HepG2 (cell line): ENCODE data around the gene SRRM3. TPM values are rescaled to one million over a fixed set of nuclear protein-coding genes. Genes with fewer than 3 reads are reported as not detected.
A peak's percentile ranks its signal among the peaks of the same experiment; 100 is the strongest.

Source experiments
- ATAC-seq: fragments of 200-7000 bp; cut with Tn5 transposase; 3 replicates; pipeline ENCODE4 v1.9.1; 2020; ENCODE audit warnings: mild to moderate bottlenecking, moderate library complexity
- BruUV-seq: library from RNA; stranded (reverse); fragments of 400-500 nt; replicated peaks from 2 replicates; lab custom pipeline; 2021; lab: Mats Ljungman, UMichigan
- CTCF ChIA-PET: fragments of 300-600 bp; formaldehyde crosslinking; extraction: SDS; loops from one replicate; lab custom pipeline; 2021; ENCODE audit warnings: low total read pairs, inconsistent platforms, low intra/inter-chr PET ratio; lab: Yijun Ruan, JAX
- POLR2A ChIA-PET: fragments of 350-600 bp; sonication (Branson Sonifier 250); formaldehyde crosslinking; loops from one replicate; lab custom pipeline; 2020; ENCODE audit warnings: antibody characterized with exemption, inconsistent platforms; lab: Yijun Ruan, JAX
- DNase-seq: peaks from one replicate; pipeline ENCODE4 v3.0.0-alpha.2; 2015; ENCODE audit warnings: low spot score
- FAIRE-seq: peaks from 3 replicates; lab custom pipeline; 2011; peaks lifted over from hg19 to GRCh38; lab: Jason Lieb, UNC
- H2AFZ ChIP-seq: one replicate; pipeline ENCODE4 v1.6.1; 2011; ENCODE audit warnings: low read length, inconsistent platforms
- H3K27ac ChIP-seq: fragments of 300-600 bp; 3 replicates; pipeline ENCODE4 v1.8.0; 2011; ENCODE audit warnings: mixed run types, mild to moderate bottlenecking, mixed read lengths, low read length, inconsistent platforms; ENCODE audit not compliant: insufficient read depth; ENCODE audit errors: extremely low read length
- H3K27me3 ChIP-seq, 2 experiments: fragments of 200-600 bp in 1 of 2; 2 replicates in 1 of 2; 3 replicates in 1 of 2; pipeline versions ENCODE4 v1.6.0 to v1.8.0; 2011; ENCODE audit warnings: low read length in 2 of 2, mild to moderate bottlenecking in 2 of 2, moderate library complexity in 2 of 2, inconsistent platforms in 1 of 2; ENCODE audit not compliant: insufficient read depth in 2 of 2, control insufficient read depth in 1 of 2
- H3K36me3 ChIP-seq, 2 experiments: fragments of 200-600 bp in 1 of 2; replicated peaks in 1 of 2; 2 replicates in 1 of 2; 3 replicates in 1 of 2; pipeline versions ENCODE4 v1.5.1 to v1.8.0; 2011; ENCODE audit warnings: low read length in 2 of 2, inconsistent platforms in 1 of 2; ENCODE audit not compliant: insufficient read depth in 2 of 2, control insufficient read depth in 1 of 2
- H3K4me1 ChIP-seq: 2 replicates; pipeline ENCODE4 v1.5.1; 2012; ENCODE audit warnings: low read length, inconsistent platforms; ENCODE audit not compliant: insufficient read depth
- H3K4me2 ChIP-seq: 2 replicates; pipeline ENCODE4 v1.6.0; 2011; ENCODE audit warnings: low read depth, low read length, inconsistent platforms
- H3K4me3 ChIP-seq, 3 experiments: fragments of 200-600 bp in 1 of 3; sonication (generic), shearing (Covaris generic) in 1 of 3; replicated peaks in 1 of 3; 2 replicates each; pipeline ENCODE4 v1.5.1; 2011 to 2016; ENCODE audit warnings: low read length in 3 of 3, inconsistent platforms in 2 of 3, low read depth in 2 of 3, mild to moderate bottlenecking in 2 of 3, control low read depth in 1 of 3, mixed read lengths in 1 of 3; ENCODE audit not compliant: insufficient read depth in 1 of 3
- H3K79me2 ChIP-seq: one replicate; pipeline ENCODE4 v1.6.1; 2011; ENCODE audit warnings: low read length, inconsistent platforms; ENCODE audit not compliant: insufficient read depth
- H3K9ac ChIP-seq: 2 replicates; pipeline ENCODE4 v1.6.0; 2011; ENCODE audit warnings: mild to moderate bottlenecking, low read depth, low read length, inconsistent platforms; ENCODE audit not compliant: insufficient read depth
- H3K9me3 ChIP-seq: 2 replicates; pipeline ENCODE4 v1.5.1; 2012; ENCODE audit warnings: mild to moderate bottlenecking, low read length
- H4K20me1 ChIP-seq: 2 replicates; pipeline ENCODE4 v1.6.0; 2011; ENCODE audit warnings: inconsistent platforms, mild to moderate bottlenecking, low read length, moderate library complexity; ENCODE audit not compliant: insufficient read depth
- ATF1 ChIP-seq: IDR thresholded peaks from 2 replicates; pipeline ENCODE4 v1.6.1; 2016; ENCODE audit warnings: mild to moderate bottlenecking, control low read depth
- CHCHD3 ChIP-seq: sonication (generic); formaldehyde crosslinking; IDR thresholded peaks from 2 replicates; pipeline ENCODE4 v1.8.0; 2022; ENCODE audit warnings: mild to moderate bottlenecking, missing genetic modification reagents, moderate library complexity
- HDAC2 ChIP-seq: sonication (generic); formaldehyde crosslinking; IDR thresholded peaks from 2 replicates; pipeline ENCODE4 v1.4.0; 2020; ENCODE audit warnings: missing genetic modification reagents
- HDAC6 ChIP-seq: fragments of 200-600 bp; sonication (generic); IDR thresholded peaks from 2 replicates; pipeline ENCODE4 v1.7.0; 2017; ENCODE audit warnings: mild to moderate bottlenecking, antibody characterized with exemption, low read length, low read depth
- KLF11 ChIP-seq: IDR thresholded peaks from 2 replicates; pipeline ENCODE4 v1.6.1; 2016; ENCODE audit warnings: missing compliant biosample characterization
- MED13 ChIP-seq: sonication (generic); formaldehyde crosslinking; IDR thresholded peaks from 2 replicates; pipeline ENCODE4 v1.5.0; 2020; ENCODE audit warnings: missing genetic modification reagents
- MXD4 ChIP-seq: IDR thresholded peaks from 2 replicates; pipeline ENCODE4 v1.6.1; 2016; ENCODE audit warnings: mild to moderate bottlenecking, missing biosample characterization, missing genetic modification reagents
- NCOA5 ChIP-seq: sonication (generic); formaldehyde crosslinking; IDR thresholded peaks from 2 replicates; pipeline ENCODE4 v1.4.0; 2020; ENCODE audit warnings: missing genetic modification reagents
- POLR2G ChIP-seq: fragments of 200-400 bp; formaldehyde crosslinking; IDR thresholded peaks from 2 replicates; pipeline ENCODE4 v1.6.1; 2018; ENCODE audit warnings: mild to moderate bottlenecking, low read depth, low read length, moderate library complexity
- RAD21 ChIP-seq: fragments of 450-650 bp; formaldehyde crosslinking; IDR thresholded peaks from 2 replicates; pipeline ENCODE4 v1.5.0; 2020; ENCODE audit warnings: mild to moderate bottlenecking
- SKI ChIP-seq: fragments of 450-650 bp; IDR thresholded peaks from one replicate; pipeline ENCODE4 v1.6.1; 2018; ENCODE audit warnings: mild to moderate bottlenecking; ENCODE audit not compliant: partially characterized antibody
- SNAPC2 ChIP-seq: sonication (generic); formaldehyde crosslinking; IDR thresholded peaks from 2 replicates; pipeline ENCODE4 v1.8.1; 2022; ENCODE audit warnings: mild to moderate bottlenecking, missing genetic modification reagents
- SNRNP70 ChIP-seq: fragments of 200-400 bp; formaldehyde crosslinking; IDR thresholded peaks from 2 replicates; pipeline ENCODE4 v1.6.1; 2017; ENCODE audit warnings: mild to moderate bottlenecking, low read depth, low read length, moderate library complexity
- U2AF1 ChIP-seq: fragments of 200-400 bp; formaldehyde crosslinking; optimal IDR thresholded peaks from 2 replicates; pipeline ENCODE3; 2017; ENCODE audit warnings: mild to moderate bottlenecking, low read depth, low read length
- XRCC5 ChIP-seq: fragments of 200-400 bp; formaldehyde crosslinking; optimal IDR thresholded peaks from 2 replicates; pipeline ENCODE3; 2017; ENCODE audit warnings: mild to moderate bottlenecking, low read length
- ZNF235 ChIP-seq: sonication (generic); formaldehyde crosslinking; IDR thresholded peaks from 2 replicates; pipeline ENCODE4 v1.8.1; 2023; ENCODE audit warnings: mild to moderate bottlenecking, missing genetic modification reagents, borderline replicate concordance
- ZNF256 ChIP-seq: sonication (generic); formaldehyde crosslinking; conservative IDR thresholded peaks from 2 replicates; pipeline ENCODE4 v1.4.0; 2020; ENCODE audit warnings: missing genetic modification reagents
- ZNF768 ChIP-seq: sonication (generic); formaldehyde crosslinking; IDR thresholded peaks from 2 replicates; pipeline ENCODE4 v1.4.0; 2020; ENCODE audit warnings: missing genetic modification reagents
- ZNF773 ChIP-seq: sonication (generic); formaldehyde crosslinking; IDR thresholded peaks from 2 replicates; pipeline ENCODE4 v1.4.0; 2020; ENCODE audit warnings: missing genetic modification reagents, borderline replicate concordance
- ZNF781 ChIP-seq: sonication (generic); formaldehyde crosslinking; IDR thresholded peaks from 2 replicates; pipeline ENCODE4 v1.5.1; 2020; ENCODE audit warnings: borderline replicate concordance, mild to moderate bottlenecking, missing genetic modification reagents; ENCODE audit errors: not compliant biosample characterization
- ZNF879 ChIP-seq: sonication (generic); formaldehyde crosslinking; IDR thresholded peaks from 2 replicates; pipeline ENCODE4 v1.8.1; 2023; ENCODE audit warnings: missing genetic modification reagents
- WGBS: methylation state at CpG from one replicate; pipeline ENCODE4 v1.1.6; 2017; ENCODE audit warnings: low lambda C conversion rate; 5-methylcytosine and 5-hydroxymethylcytosine counted together
- in situ Hi-C: cut with HindIII; loops from 2 replicates; pipeline ENCODE4 v1.10.0; 2017; ENCODE audit warnings: low pct_unique_long_range_greater_than_20kb; ENCODE audit not compliant: extremely low pct_ligation_motif_present
- intact Hi-C: fragments of 100-400 bp; cut with micrococcal nuclease; formaldehyde crosslinking; loops from one replicate; pipeline ENCODE4 v1.10.0; 2022; ENCODE audit not compliant: unreplicated experiment
- polyA plus RNA-seq, 8 experiments: library from polyadenylated mRNA; depleted of rRNA in 3 of 8; stranded (reverse) in 7 of 8; unstranded in 1 of 8; fragments of >200 nt; fragmentation: Illumina TruSeq in 4 of 8; extraction: Trizol in 4 of 8; gene quantifications; 2 replicates each; pipeline versions ENCODE4 v1.2.1 to v1.2.3, GENCODE V29; 2011 to 2016; ENCODE audit warnings: low read depth in 4 of 8, missing spikeins in 1 of 8, mixed read lengths in 1 of 8; ENCODE audit not compliant: insufficient read depth in 1 of 8
- total RNA-seq, 5 experiments: library from RNA; depleted of rRNA; stranded (reverse); fragments of >200 nt; fragmentation: Illumina TruSeq; extraction: Trizol; gene quantifications; 2 replicates each; pipeline ENCODE4 v1.2.3, GENCODE V29; 2016; ENCODE audit warnings: low read depth in 1 of 5
- TF ChIP-seq, protein P1 (sequence below): sonication (generic); formaldehyde crosslinking; IDR thresholded peaks from 2 replicates; pipeline ENCODE4 v1.4.0; 2020; ENCODE audit warnings: missing genetic modification reagents, borderline replicate concordance

The SRRM3 gene
- total and polyA plus RNA-seq, 2 of the 13 experiments (the other 11 are each of a cell fraction or from before 2014, with no cell fraction given): 0.13 to 0.54 TPM

DNA sequence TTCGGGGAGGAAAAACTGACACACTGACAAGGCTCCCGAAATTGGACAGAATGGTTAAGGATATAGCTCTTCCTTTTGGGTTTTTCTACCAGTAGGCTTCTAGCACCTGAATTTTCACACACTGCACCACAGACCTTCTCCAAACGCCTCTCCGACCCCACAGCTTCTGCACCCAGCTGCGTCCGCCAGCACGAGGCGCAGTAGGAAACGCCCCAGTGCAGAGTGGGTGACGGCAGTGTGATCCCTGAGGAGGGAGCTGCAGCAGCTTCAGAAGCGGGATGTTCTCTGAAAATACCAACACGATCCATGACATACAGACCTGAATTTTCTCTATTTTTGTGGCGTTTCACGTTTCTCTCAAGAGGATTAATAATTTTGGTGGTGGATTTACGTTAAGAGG, 126.7 kb downstream of the SRRM3 start:
- Histone ChIP-seq H3K4me2 (no peak overlapping the region), H3K27me3 (no peaks in the 10 kb centered on the region), H4K20me1 (peaks cover 36% of the 10 kb centered on the region), H3K9ac (no peak overlapping the region), H3K27ac (no peak overlapping the region), H3K4me1 (peaks cover 13% of the 10 kb centered on the region), H2AFZ (no peak overlapping the region), H3K4me3 (no peak overlapping the region), H3K9me3 (no peaks in the 10 kb centered on the region), H3K36me3 (peaks cover 21 to 58% of the 10 kb centered on the region in 2 experiments), H3K79me2 (peaks cover 45% of the 10 kb centered on the region)
- intact Hi-C loops (no loop called here), in situ Hi-C loops (no loop called here)
- ATAC-seq (no peak), DNase-seq (no peak), FAIRE-seq (no peak)
- CTCF ChIA-PET: no interaction called here
- 99% methylated on average over 15 of the region's 15 CpGs for WGBS
- TF ChIP-seq, protein P1, sequence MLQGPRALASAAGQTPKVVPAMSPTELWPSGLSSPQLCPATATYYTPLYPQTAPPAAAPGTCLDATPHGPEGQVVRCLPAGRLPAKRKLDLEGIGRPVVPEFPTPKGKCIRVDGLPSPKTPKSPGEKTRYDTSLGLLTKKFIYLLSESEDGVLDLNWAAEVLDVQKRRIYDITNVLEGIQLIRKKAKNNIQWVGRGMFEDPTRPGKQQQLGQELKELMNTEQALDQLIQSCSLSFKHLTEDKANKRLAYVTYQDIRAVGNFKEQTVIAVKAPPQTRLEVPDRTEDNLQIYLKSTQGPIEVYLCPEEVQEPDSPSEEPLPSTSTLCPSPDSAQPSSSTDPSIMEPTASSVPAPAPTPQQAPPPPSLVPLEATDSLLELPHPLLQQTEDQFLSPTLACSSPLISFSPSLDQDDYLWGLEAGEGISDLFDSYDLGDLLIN: no peak
- TF ChIP-seq ZNF256 (no peak), MXD4 (CRISPR knock-in tag) (no peak), ZNF768 (CRISPR knock-in tag) (no peak), U2AF1 (no peak), POLR2G (0 out of 2 replicates have a peak, but pooled peaks have one; percentile 12), SKI (no peak), HDAC6 (no peak)
- POLR2A ChIA-PET: no interaction called here
- BruUV-seq: no TSS peak

DNA sequence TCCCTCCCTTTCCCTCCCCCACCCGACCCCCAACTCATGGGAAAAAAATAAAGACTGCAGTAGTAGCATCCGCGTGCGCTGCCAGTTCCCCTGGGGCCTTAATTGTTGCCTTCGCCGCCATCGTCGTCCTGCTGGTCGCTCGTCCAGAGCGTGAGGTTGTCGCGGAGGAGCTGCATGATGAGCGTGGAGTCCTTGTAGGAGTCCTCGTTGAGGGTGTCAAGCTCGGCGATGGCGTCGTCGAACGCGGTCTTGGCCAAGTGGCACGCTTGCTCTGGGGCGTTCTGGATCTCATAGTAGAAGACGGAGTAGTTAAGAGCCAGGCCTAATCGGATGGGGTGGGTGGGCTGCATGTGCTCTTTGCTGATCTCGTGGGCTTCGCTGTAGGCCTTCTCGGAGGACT, 127.8 kb downstream of the SRRM3 start:
- intact Hi-C loops: no loop called here
- Histone ChIP-seq H3K4me2 (no peak overlapping the region), H3K4me3 (no peak overlapping the region), H3K27me3 (no peaks in the 10 kb centered on the region), H3K9me3 (no peaks in the 10 kb centered on the region), H3K27ac (no peak overlapping the region), H3K36me3 (peaks cover 21 to 64% of the 10 kb centered on the region in 2 experiments), H2AFZ (no peak overlapping the region), H3K9ac (no peak overlapping the region), H3K4me1 (peaks cover 24% of the 10 kb centered on the region), H4K20me1 (peaks cover 46% of the 10 kb centered on the region), H3K79me2 (peaks cover 56% of the 10 kb centered on the region)
- ATAC-seq (no peak), FAIRE-seq (no peak), DNase-seq (no peak)
- no TSS peak for BruUV-seq
- 96% methylated on average over 29 of the region's 29 CpGs for WGBS
- ChIA-PET CTCF (no interaction called here), POLR2A (no interaction called here)
- in situ Hi-C loops: no loop called here
- TF ChIP-seq ATF1 (no peak), ZNF781 (CRISPR knock-in tag) (no peak), ZNF879 (CRISPR knock-in tag) (no peak), HDAC2 (CRISPR knock-in tag) (no peak), ZNF235 (no peak), CHCHD3 (no peak), SNRNP70 (no peak), SNAPC2 (CRISPR knock-in tag) (no peak), MED13 (CRISPR knock-in tag) (no peak), KLF11 (CRISPR knock-in tag) (no peak), XRCC5 (no peak), NCOA5 (no peak), ZNF773 (CRISPR knock-in tag) (no peak), RAD21 (no peak)
